Parathyroid adenoma (tissue), 2 donors: Measurements from ENCODE around the gene OCA2.

Source experiments
- H2AFZ ChIP-seq: fragments of 300-600 bp; sonication (generic); one replicate; pipeline ENCODE4 v1.7.0; 2017; ENCODE audit warnings: antibody characterized with exemption, mild to moderate bottlenecking
- H3K27ac ChIP-seq: fragments of 300-600 bp; sonication (generic); one replicate; pipeline ENCODE4 v1.7.0; 2017
- H3K27me3 ChIP-seq: fragments of 300-600 bp; sonication (generic); one replicate; pipeline ENCODE4 v1.7.0; 2017; ENCODE audit warnings: low read length; ENCODE audit not compliant: control insufficient read depth, insufficient read depth
- H3K36me3 ChIP-seq: fragments of 300-600 bp; sonication (generic); one replicate; pipeline ENCODE4 v1.7.0; 2017; ENCODE audit warnings: low read length; ENCODE audit not compliant: control insufficient read depth, insufficient read depth
- H3K4me1 ChIP-seq: fragments of 300-600 bp; sonication (generic); one replicate; pipeline ENCODE4 v1.7.0; 2017; ENCODE audit warnings: control low read depth
- H3K4me2 ChIP-seq: fragments of 300-600 bp; sonication (generic); one replicate; pipeline ENCODE4 v1.7.0; 2017; ENCODE audit warnings: low read length
- H3K4me3 ChIP-seq: fragments of 300-600 bp; sonication (generic); one replicate; pipeline ENCODE4 v1.7.0; 2017; ENCODE audit warnings: low read depth, low read length
- H3K79me2 ChIP-seq: fragments of 300-600 bp; sonication (generic); one replicate; pipeline ENCODE4 v1.7.0; 2017; ENCODE audit warnings: control low read depth
- H3K9ac ChIP-seq: fragments of 300-600 bp; sonication (generic); one replicate; pipeline ENCODE4 v1.7.0; 2017; ENCODE audit warnings: mild to moderate bottlenecking
- H3K9me3 ChIP-seq: fragments of 300-600 bp; sonication (generic); one replicate; pipeline ENCODE4 v1.7.0; 2017; ENCODE audit warnings: low read length; ENCODE audit not compliant: control insufficient read depth
- TF ChIP-seq, protein P1 (sequence below): fragments of 300-600 bp; sonication (generic); IDR thresholded peaks from one replicate; pipeline ENCODE4 v1.7.0; 2017; ENCODE audit warnings: antibody characterized with exemption, mild to moderate bottlenecking
- donor health status: primary hyperparathyroidism.

Gene OCA2

DNA sequence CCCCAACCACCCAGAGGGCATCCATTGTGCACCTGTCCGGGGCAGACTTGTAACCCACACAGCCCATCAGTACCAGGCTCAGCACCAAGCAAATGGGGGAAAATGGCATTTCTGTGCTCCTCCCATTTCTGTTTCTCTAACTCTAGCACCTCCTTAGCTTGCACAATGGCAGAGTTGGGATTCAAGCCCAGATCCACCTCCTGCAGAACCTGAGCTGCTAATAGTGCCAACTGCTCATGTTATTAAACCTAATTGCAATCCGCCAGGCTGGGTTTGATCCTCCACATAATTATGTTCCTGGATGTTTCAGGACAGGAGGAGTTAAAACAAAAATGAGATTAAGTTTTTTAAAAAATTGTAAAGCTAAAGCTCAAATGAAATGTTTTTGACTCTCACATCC is 235.0 kb downstream of the OCA2 start:
- TF ChIP-seq, protein P1, sequence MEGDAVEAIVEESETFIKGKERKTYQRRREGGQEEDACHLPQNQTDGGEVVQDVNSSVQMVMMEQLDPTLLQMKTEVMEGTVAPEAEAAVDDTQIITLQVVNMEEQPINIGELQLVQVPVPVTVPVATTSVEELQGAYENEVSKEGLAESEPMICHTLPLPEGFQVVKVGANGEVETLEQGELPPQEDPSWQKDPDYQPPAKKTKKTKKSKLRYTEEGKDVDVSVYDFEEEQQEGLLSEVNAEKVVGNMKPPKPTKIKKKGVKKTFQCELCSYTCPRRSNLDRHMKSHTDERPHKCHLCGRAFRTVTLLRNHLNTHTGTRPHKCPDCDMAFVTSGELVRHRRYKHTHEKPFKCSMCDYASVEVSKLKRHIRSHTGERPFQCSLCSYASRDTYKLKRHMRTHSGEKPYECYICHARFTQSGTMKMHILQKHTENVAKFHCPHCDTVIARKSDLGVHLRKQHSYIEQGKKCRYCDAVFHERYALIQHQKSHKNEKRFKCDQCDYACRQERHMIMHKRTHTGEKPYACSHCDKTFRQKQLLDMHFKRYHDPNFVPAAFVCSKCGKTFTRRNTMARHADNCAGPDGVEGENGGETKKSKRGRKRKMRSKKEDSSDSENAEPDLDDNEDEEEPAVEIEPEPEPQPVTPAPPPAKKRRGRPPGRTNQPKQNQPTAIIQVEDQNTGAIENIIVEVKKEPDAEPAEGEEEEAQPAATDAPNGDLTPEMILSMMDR = no peak
- Histone ChIP-seq H3K27me3 (no peaks in the 10 kb centered on the region), H3K4me3 (no peak overlapping the region), H3K36me3 (no peaks in the 10 kb centered on the region), H3K9ac (no peak overlapping the region), H3K9me3 (no peaks in the 10 kb centered on the region), H3K4me1 (no peaks in the 10 kb centered on the region), H3K79me2 (no peaks in the 10 kb centered on the region), H2AFZ (no peak overlapping the region), H3K4me2 (no peak overlapping the region), H3K27ac (no peak overlapping the region)

DNA sequence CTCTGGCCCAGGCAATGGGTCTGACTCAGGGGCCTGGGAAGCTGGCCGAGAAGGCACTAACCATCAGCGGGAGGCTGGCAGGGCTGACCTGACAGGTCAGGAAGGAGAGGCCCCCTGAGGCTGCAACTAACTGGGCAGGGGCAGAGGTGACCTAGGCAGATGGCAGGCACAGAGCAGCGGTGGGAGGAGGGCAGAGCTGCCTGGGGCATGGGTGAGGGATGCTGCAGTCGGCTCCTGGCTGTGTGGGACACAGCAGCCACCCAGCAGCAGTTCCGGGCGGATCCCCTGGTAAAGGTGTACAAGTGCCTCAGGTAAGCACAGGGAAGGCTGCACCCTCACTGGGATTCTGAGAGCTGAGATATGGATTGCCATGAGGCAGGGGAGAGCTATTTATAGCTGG is 236.1 kb downstream of the OCA2 start:
- Histone ChIP-seq H3K79me2 (no peaks in the 10 kb centered on the region), H3K4me1 (no peaks in the 10 kb centered on the region), H2AFZ (no peak overlapping the region), H3K4me2 (no peak overlapping the region), H3K9ac (no peak overlapping the region), H3K9me3 (no peaks in the 10 kb centered on the region), H3K27ac (no peak overlapping the region), H3K27me3 (no peaks in the 10 kb centered on the region), H3K4me3 (no peak overlapping the region), H3K36me3 (no peaks in the 10 kb centered on the region)
- TF ChIP-seq, protein P1 = no peak

DNA sequence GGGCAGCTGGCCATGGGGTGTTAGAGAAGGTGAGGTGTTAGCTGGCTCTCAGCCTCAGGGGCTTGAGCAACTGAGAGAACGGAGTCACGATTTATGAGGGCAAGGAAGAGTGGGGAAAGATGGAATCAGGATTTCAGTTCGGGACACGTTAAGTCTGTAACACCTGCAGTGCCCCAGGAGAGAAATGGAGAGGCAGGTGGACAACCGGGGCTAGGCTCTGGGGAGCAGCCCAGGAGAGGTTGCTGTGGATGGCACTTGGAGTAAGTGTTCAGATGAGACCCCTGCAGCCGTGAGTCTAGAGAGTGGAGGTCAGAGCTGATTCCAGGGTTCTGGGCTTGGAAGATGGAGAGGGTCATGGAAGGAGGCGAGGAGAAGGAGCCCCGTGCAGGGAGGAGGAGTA is 237.9 kb downstream of the OCA2 start:
- Histone ChIP-seq H3K4me2 (no peak overlapping the region), H3K27ac (no peak overlapping the region), H3K79me2 (no peaks in the 10 kb centered on the region), H3K4me3 (no peak overlapping the region), H3K27me3 (no peaks in the 10 kb centered on the region), H3K9ac (no peak overlapping the region), H3K4me1 (no peaks in the 10 kb centered on the region), H2AFZ (no peak overlapping the region), H3K9me3 (no peaks in the 10 kb centered on the region), H3K36me3 (no peaks in the 10 kb centered on the region)
- TF ChIP-seq, protein P1 = no peak

DNA sequence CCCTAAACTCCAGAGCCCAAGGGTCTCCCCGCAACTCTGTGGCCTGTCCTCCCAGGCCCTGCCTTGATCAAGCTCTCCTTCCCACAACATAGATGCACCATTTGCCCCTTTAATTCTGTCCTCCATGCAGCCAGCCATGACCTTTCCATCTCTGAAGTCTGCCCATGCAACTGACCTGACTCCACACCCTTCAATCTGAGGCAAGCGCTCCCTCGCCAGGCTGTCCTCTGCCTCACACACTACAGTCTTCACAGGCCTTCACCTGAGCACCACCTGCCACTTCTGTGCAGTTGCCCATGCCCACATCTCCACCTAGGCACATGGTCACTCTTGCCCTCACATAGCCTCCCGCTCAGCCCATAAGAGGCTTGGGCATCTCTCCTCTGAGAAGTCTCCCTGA is 244.0 kb downstream of the OCA2 start:
- Histone ChIP-seq H3K9me3 (no peaks in the 10 kb centered on the region), H3K4me3 (no peak overlapping the region), H3K27me3 (no peaks in the 10 kb centered on the region), H3K27ac (no peak overlapping the region), H3K4me1 (no peaks in the 10 kb centered on the region), H3K79me2 (no peaks in the 10 kb centered on the region), H2AFZ (no peak overlapping the region), H3K9ac (no peak overlapping the region), H3K4me2 (no peak overlapping the region), H3K36me3 (no peaks in the 10 kb centered on the region)
- TF ChIP-seq, protein P1 = no peak

DNA sequence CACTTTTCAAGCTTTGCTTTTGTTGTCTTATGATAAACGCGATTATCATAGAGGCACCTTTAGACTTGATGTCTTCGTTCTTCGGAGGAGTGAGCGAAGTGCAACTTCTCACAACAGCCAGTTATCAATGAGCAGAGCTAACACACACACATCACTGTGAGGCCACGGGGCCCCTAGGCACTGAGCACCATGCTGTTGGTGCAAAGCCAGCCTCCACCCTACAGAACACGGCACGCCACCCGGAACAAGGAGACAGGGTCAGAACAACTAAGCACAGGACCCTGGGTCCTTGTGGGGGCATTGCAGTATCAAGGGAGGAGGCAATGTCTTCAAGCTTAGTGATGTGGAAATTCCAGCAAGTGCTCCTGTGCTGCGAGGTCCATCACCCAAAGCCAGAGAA is 244.5 kb downstream of the OCA2 start:
- H3K4me3 ChIP-seq = no peak overlapping the region
- TF ChIP-seq, protein P1 = no peak
- no peaks in the 10 kb centered on the region for H3K27me3 ChIP-seq

More for the DNA sequence above, 244.5 kb downstream of the OCA2 start:
- H3K9ac ChIP-seq = no peak overlapping the region
- H3K27ac ChIP-seq = no peak overlapping the region
- H3K79me2 ChIP-seq = no peaks in the 10 kb centered on the region
- no peak overlapping the region for H3K4me2 ChIP-seq
- H3K36me3 ChIP-seq = no peaks in the 10 kb centered on the region
- no peaks in the 10 kb centered on the region for H3K4me1 ChIP-seq
- H3K9me3 ChIP-seq = no peaks in the 10 kb centered on the region
- H2AFZ ChIP-seq = no peak overlapping the region
